GM19455 (cell line): ENCODE data around the gene ADGRA3.

Experiments
- ATAC-seq: cut with Tn5 transposase; IDR thresholded peaks from one replicate; pipeline ENCODE4 v1.9.1; 2021; ENCODE audit not compliant: unreplicated experiment

Gene ADGRA3

DNA sequence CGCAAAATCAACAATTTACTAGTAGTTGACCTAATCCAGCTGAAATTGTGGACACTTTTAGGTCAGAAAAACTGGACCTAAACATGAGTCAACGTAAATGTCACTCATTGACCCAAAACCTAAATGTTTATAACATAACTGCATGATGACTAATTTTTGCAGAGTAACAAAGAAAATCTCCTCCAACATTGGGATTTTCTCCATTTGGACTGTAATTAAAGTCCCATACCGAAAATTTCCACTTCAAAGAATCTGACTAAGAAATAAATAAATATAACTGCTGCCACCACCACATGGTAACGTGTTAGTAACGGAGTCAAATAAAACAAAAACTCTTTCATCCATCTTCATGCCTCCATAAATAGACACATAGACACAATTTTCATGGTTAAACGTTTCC lies 1.9 kb downstream of the ADGRA3 start:
- ATAC-seq, result no peak

DNA sequence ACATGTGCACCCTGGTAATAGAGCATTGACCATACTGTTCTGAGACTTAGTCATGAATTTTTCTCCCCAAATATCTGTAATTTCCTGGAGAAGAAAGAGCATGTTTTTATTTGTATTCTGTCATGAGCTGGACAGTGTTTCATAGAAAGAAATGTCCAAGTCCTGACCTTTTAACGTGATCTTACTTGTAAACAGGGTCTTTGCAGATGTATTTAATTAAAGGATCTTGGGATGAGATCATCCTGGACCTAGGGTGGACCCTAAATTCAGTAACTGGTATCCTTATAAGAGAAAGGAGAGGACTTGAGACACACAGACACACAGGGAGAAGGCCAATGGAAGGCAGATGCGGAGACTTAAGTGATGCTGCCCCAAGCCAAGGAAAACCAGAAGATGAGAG lies 3.6 kb downstream of the ADGRA3 start:
- ATAC-seq, result no peak

DNA sequence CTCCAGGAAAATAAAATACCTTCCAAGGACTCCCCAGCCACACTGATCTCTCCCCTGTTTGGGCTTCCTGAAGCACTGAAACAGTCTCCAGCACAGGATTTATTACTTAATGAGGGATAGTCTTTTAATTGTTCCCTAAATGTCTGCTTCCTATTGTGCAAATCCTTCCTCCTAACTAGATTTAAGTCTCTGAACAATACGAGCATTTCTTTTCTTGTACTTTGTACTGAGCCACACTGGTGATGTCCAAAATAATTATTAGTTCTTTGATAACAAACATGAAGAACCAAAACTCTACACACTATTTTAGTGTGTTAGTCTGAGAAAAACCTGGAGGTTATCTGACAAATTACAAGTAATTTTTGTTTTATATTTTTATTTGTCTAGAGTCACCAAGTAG lies 5.1 kb downstream of the ADGRA3 start:
- no peak for ATAC-seq

DNA sequence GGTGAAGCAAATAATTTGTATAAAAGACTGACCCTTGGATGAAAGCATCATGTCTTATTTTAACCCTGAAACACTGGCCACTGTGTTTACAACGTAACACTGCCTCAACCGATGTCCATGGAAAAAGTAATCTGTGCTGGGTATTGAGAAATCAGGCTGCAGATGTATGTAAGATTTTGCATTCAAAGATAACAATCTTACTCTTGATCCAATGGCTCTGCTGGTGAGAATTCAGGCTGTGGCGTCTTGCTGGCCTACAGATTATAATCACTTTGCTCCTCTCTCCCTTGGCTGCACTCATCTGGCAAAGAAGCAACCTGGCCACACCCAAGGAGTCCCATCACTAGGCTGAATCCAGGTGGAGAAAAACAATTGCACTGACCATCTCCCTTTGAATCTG lies 7.5 kb downstream of the ADGRA3 start:
- ATAC-seq, result no peak

DNA sequence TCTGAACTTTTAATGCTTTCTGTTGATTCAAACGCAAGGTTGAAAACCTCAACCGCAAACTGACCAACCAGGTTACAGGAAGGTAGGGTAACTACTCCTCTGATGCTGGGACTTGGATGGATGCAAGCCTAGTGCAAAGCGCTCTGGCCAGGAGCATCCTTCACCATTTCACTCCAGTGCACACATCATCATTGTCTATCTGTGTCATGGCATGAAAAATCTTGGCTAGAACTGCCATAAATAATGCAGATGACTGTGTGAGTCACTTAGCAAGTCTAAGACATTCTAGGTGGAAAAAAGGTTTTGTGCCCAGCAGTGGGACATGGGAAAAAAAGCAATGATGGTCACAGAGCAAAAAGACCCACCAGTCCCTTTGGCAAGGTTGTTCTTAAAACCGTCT lies 10.9 kb downstream of the ADGRA3 start:
- no peak for ATAC-seq

DNA sequence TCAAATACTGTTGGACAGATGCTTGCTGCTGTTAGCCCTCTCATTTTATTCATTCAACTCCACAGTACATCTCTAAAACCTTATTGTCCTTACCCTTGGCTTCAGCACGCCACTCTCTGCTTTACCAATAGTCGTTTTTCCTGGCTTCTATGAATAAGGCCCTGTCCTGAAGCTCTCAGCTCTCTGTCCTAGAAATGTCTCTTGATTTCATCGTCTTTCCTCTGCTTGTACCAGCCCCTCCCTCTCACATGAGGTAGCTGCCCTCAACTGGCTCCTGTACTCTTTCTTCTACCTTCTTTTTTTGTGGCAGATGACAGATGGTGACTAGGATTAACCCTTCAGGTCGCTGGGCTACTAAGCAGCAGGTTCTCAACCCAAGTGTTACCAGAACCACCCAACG lies 11.4 kb downstream of the ADGRA3 start:
- no peak for ATAC-seq

DNA sequence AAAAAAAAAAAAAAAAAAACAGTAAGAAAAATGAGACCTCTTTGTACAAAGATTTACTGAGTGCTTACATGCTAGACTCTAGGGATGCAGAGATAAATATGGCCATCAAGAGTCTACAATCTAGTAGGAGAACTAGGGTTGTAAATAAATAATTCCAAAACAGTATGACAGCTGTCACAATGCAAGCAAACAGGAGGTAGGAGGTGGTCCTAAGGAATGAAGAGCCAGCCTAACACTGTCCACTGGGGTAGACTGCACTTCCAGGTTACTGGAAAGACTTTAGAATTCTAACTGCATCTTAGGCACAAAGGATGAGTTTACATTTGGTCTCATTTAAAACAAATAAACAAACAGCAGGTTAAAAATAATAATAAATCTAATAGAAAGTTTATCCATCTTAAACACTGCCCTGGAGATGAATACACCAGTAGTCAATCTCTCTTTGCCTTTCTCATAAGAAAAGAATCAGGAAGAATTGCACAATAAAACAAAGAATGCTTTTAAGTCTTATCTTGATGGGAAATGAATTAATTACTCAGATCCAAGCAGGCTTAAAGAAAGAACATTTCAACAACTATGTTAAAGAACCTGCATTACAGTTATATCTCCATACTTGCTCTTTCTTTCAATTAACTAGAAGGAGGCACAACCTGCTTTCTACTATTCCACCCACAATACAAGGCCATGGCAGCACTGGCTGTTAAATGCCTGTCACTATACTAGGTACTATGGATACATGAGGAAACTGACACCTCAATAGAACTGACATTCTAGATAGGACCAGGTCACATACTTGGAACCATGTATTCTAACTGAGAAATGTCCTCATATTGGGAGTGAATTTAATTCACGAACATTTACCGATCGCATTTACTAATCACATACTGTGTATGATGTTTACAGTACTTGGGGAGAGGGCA lies 12.7 kb downstream of the ADGRA3 start:
- no peak for ATAC-seq

DNA sequence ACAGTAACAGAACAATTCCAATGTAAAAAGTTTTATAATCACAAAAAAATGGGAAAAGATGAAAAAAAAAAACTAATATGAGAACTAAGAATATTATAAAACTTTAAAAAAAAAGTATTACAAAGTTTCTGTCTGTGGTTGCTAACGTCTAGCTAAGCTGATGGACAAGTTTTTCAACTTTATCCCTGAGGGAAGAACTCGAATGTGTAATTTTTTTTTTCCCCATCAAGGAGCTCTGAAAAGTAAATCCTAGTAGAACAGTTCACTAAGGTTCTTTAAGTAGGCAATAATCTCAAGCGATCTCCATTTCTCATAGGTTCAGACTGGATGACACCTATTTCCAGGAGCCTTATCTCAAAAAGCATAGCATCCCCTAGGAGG lies 14.2 kb downstream of the ADGRA3 start:
- no peak for ATAC-seq

DNA sequence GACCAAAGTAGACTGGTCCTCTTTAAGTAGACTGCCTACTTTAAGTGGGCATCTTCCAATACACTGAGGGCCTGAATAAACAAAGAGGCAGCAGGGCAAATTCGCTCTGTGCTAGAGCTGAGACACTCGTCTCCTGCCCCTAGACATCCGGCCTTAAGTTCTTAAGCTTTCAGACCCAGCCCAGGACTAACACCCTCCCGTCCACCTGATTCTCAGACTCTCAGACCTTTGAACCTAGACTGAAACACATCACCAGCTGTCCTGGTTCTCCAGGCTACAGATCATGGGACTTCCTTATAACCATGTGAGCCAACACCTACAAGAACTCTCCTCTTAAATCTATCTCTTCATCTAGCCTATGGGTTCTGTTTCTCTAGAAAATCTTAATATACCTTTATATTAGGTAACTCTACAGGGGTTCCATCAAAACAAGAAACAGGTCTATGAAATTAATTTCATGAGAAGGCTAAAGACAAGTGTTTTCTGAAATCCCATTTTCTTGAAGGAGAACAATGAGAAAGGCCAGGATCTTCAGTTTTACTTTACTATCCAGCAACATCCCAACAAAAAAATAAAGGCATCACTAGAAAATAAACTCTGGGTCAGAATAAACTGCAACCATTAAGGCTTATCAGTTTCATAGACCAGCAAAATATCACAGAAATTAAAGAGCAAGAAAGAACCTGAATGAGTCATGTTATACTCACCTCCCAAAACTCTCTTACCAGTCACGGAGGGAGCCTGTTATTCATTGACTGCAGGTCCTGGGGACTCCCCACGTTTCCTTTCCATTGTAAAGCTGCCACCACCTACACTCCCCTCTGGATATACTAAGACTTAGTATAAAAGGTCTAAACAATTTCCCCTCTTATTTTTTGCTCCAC lies 14.8 kb downstream of the ADGRA3 start:
- ATAC-seq, result no peak

DNA sequence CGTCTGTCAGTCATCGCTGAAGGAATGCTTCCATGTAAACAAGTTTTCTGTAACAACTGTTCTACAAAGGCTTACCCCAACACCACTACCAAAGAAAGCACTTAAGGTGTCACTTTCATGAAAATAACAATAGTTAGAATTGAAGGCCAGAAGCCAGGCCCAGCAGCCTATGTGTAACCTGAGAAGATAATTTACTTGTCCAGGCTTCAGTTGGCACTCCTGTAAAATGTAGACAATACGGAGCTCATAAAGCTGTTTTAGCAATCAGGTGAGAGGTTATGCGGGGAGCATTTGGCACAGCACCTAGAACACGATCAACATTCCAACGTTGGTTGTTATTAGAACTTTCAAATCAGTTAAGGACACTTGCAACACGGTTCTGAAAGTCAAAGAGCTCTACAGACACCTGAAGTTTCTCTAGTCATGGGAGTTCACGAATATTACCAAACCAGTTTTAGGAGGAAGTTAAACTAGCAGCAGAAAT lies 15.7 kb downstream of the ADGRA3 start:
- ATAC-seq, result no peak

DNA sequence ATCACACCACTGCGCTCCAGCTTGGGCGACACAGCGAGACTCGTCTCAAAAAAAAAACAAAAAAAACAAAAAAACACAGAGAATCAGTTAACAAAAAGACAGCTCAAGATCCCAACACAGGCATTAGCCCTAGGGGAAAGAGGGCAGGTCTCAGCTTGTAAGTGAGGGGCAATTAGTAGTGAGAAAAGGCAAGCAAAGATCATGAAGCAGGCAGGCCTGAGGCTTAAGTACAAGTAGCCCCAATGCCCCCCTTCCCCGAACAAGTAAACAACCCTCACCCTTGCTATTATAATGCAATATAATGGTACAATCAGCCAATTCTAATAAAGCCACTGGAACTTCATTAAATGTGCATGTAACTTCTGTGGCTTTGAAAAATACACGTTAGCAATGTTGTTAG lies 17.0 kb downstream of the ADGRA3 start:
- ATAC-seq, result no peak

DNA sequence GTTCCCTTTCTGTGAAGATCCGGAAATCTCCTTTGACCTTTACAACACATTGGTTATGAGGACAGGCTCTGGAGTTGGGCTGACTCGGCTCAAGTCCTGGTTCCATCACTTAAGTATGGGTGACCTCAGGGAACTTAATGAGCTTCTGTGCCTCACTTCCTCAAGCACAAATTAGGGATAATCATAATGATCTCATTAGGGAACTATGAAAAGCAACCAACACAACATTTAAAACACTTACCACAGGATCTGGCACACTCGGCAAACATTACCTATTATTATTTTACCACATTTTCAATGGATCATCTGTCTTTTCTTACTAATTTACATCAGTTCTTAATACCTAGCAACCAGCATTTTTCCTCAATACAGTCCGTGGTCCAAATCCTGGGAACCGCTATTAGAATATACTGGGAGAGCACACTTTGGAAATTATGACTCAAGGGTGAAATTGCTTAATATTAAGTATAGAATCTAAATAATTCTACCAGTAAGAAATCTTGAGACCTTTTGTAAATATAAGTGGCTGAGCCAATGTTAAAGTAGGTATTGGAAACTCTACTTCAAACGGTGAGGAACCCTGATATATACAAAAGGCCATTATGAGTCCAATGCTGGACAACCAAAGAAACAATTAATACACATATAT lies 19.6 kb downstream of the ADGRA3 start:
- no peak for ATAC-seq

DNA sequence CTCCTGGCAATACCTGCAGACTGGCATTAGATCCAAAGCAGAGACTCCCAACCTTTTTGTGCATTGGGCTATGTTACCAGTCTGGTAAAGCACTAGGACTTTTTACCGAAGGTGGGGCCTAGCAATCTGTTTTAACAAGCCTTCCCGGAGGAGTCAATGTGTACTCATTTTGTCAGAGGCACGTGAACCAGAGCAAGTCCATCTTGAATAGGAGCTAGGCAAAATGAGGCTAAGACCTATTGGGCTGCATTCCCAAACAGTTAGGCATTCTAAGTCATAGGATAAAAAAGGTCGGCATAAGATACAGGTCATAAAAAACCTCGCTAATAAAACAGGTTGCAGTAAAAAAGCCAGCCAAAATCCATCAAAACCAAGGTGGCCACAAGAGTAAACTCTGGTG lies 22.3 kb downstream of the ADGRA3 start:
- ATAC-seq, result no peak

DNA sequence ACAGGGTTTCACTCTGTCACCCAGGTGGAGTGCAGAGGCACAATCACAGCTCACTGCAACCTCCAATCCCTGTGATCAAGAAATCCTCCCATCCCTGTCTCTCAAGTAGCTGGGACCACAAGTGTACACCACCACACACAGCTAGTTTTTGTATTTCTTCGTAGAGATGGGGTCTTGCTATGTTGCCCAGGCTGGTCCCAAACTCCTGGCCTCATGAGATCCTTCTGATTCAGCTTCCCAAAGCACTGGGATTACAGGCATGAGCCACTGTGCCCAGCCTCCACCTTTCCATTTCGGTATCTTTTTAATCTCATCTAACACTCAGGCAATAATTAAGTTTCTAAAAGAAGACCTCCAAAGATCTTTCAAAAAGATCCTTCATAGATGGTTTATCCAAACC lies 22.9 kb downstream of the ADGRA3 start:
- ATAC-seq, result no peak

DNA sequence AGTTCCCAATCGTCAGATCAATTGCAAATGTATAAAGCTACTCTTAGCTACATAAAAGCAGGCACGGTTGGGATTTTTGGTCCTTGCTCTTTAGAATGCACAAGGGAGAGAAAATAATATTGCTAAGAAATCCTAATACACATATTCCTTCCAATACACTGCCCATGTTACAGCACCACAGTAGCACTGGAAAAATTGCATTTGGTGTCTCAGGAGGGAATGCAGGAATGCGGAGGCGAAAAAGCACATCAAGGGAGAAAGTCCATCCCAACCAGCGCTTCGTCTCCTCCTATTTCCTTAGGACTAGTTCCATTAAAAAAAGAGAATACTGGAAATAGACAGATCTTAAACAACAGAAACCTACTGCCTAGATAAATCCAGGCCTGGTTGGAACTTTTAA lies 23.9 kb downstream of the ADGRA3 start:
- no peak for ATAC-seq

DNA sequence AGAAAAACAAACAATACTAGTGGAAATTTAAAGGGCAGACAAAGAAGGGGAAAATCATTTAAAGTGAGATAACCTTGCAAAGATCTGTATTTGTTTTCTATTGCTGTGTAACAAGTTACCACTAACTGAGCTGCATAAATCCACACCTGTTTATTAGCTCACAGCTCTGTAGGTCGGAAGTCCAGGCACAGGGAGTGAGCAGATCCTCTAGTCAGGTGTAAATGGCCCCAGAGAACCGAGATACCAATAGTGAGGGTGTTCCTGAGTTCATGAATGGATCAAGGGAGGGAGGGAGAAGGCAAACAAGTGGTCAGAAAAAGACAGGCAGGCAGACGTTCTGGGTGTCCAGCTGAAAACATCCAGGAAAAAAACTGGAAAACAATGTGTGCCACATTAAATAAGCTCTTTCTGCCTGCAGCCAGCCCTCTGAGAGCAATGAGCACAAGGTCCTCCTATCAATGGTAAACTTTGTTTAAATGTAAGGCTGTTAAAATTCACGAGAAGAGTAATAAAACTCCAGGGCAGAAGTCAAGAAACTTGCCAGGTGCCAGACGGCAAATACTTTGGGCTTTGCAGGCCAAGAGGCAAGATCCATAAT lies 25.0 kb downstream of the ADGRA3 start:
- ATAC-seq, result no peak

DNA sequence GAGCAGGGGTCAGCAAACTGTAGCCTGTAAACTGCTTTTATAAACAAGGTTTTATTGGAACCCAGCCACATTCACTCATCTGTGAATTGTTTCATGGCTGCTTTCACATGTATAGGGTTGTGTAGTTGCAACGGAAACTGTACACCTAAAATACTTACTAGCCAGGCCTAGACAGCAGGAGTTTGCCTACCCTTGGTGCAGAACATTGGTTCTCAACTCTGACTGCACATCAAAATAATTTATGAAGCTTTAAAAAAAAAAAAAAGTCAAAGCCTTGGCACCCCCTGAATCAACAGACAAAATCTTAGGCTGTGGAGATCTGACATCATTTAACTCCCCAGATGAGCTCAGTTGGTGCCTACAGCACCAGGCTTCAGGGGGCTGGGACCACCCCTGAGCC lies 27.8 kb downstream of the ADGRA3 start:
- no peak for ATAC-seq

DNA sequence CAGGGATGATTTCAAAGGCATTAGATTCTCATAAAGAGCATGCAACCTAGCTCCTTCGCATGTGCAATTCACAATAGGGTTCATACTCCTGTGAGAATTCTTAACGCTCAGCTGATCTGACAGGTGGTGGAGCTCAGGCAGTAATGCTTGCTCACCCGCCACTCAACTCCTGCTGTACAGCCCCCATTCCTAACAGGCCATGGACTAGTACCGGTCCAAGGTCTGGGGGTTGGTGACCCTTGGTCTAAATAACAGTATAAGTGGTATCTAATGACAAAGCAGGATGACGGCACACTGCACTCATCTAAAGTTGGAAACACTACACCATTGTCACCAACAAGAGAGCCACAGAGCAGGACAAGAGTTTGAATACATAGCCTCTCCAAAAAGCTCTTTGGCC lies 28.5 kb downstream of the ADGRA3 start:
- ATAC-seq, result no peak

DNA sequence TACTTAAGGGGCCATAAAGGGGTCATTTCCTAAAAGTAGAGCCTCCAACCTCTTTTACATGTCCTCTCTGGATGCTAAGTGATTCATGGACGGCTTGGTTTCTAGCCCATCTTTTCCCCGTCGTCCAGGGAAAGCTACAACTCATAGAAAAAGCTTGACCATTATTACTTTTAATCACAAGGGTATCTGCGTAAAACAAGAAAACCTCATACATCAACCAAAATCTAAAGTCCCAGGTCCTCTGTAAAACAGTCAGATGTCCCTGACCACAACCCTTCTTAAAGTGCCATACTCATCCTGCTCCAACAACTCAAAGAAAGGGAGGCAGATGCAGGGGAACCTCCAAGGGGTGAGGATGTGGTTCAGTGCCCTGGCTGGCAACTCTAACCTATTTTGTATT lies 29.6 kb downstream of the ADGRA3 start:
- no peak for ATAC-seq

DNA sequence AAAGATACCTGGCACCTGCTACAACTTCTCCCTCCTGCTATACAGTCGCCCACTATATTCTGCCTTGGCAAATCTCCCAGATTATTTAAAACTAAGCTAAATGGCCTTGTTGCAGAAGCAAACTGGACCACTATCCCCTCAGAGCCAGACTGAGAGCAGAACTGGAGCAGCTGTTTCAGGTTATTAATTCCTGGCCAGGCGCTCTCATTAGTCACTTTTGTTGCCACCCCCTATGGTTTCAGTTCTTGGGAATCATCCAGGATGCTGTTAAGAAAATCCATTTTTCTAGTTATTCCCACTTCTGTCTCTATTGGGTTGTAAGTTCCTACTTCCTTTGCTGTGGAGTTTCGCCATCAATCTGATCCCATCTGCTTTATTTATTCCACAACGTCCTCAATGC lies 30.1 kb downstream of the ADGRA3 start:
- no peak for ATAC-seq

DNA sequence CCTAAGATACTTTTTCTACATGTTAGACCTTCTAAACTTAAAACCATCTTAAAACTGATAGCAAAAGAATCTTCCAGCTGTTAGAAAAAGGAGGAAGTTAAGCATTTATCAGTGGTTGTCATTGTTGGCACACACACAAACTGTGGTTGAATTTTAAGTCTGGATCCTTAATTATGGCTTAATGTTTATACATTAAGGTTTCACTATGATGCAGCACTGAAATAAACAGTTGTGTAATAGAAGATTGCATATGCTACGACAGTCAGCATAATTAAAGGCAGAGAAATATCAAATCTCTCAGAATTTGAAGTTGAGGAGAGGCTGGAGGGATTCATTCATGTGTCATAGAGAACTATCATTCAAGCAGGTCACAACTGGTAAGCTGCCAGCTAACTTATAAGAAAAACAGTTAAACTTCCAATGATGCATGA lies 32.3 kb downstream of the ADGRA3 start:
- ATAC-seq, result no peak
